Keratinocyte (primary cell): ENCODE measurements around the gene ADRB2. TPM values are rescaled to one million over a fixed set of nuclear protein-coding genes. Genes with fewer than 3 reads are reported as not detected.

Experiments
- DNase-seq: peaks from one replicate; pipeline ENCODE4 v3.0.0-alpha.2; 2011; ENCODE audit warnings: low read depth, missing footprints, low spot score
- FAIRE-seq: peaks from 2 replicates; lab custom pipeline; 2011; peaks lifted over from hg19 to GRCh38; lab: Jason Lieb, UNC
- H2AFZ ChIP-seq: 2 replicates; pipeline ENCODE4 v1.6.0; 2012; ENCODE audit warnings: low read length, control low read depth, inconsistent platforms; ENCODE audit not compliant: control insufficient read depth
- H3K27ac ChIP-seq: 2 replicates; pipeline ENCODE4 v1.5.1; 2011; ENCODE audit warnings: low read length; ENCODE audit not compliant: control insufficient read depth, insufficient read depth
- H3K27me3 ChIP-seq: 3 replicates; pipeline ENCODE4 v1.6.0; 2011; ENCODE audit warnings: low read length; ENCODE audit not compliant: control insufficient read depth, insufficient read depth; ENCODE audit errors: extremely low read depth
- H3K36me3 ChIP-seq, 2 experiments: 2 replicates in 1 of 2; 3 replicates in 1 of 2; pipeline ENCODE4 v1.5.1; 2011; ENCODE audit warnings: low read length in 2 of 2, mild to moderate bottlenecking in 1 of 2; ENCODE audit not compliant: control insufficient read depth in 2 of 2, insufficient read depth in 2 of 2; ENCODE audit errors: extremely low read depth in 1 of 2
- H3K4me1 ChIP-seq: 3 replicates; pipeline ENCODE4 v1.5.1; 2011; ENCODE audit warnings: low read length; ENCODE audit not compliant: control insufficient read depth, insufficient read depth; ENCODE audit errors: extremely low read depth
- H3K4me2 ChIP-seq: 3 replicates; pipeline ENCODE4 v1.6.0; 2011; ENCODE audit warnings: low read depth, low read length; ENCODE audit not compliant: control insufficient read depth, insufficient read depth; ENCODE audit errors: extremely low read depth
- H3K4me3 ChIP-seq, 3 experiments: fragments of 200-600 bp in 1 of 3; sonication (generic) in 1 of 3; 2 replicates in 2 of 3; 3 replicates in 1 of 3; pipeline ENCODE4 v1.5.1; 2011 to 2016; ENCODE audit warnings: low read length in 3 of 3, mild to moderate bottlenecking in 3 of 3, control low read depth in 2 of 3, inconsistent platforms in 1 of 3, low read depth in 1 of 3, mixed read lengths in 1 of 3, mixed run types in 1 of 3, moderate library complexity in 1 of 3; ENCODE audit not compliant: control insufficient read depth in 2 of 3, insufficient read depth in 2 of 3; ENCODE audit errors: extremely low read depth in 1 of 3
- H3K79me2 ChIP-seq: 2 replicates; pipeline ENCODE4 v1.6.0; 2012; ENCODE audit warnings: low read length; ENCODE audit not compliant: control insufficient read depth, insufficient read depth
- H3K9ac ChIP-seq: 3 replicates; pipeline ENCODE4 v1.6.0; 2011; ENCODE audit warnings: low read length; ENCODE audit not compliant: control insufficient read depth, insufficient read depth; ENCODE audit errors: extremely low read depth
- H3K9me1 ChIP-seq: 3 replicates; pipeline ENCODE4 v1.6.0; 2011; ENCODE audit warnings: low read length; ENCODE audit not compliant: control insufficient read depth, insufficient read depth; ENCODE audit errors: extremely low read depth
- H3K9me3 ChIP-seq: 2 replicates; pipeline ENCODE4 v1.5.1; 2012; ENCODE audit warnings: low read depth, low read length; ENCODE audit not compliant: control insufficient read depth
- H4K20me1 ChIP-seq: 3 replicates; pipeline ENCODE4 v1.6.0; 2011; ENCODE audit warnings: low read length; ENCODE audit not compliant: control insufficient read depth, insufficient read depth; ENCODE audit errors: extremely low read depth
- EZH2 ChIP-seq: IDR thresholded peaks from one replicate; pipeline ENCODE4 v1.6.1; 2012; ENCODE audit warnings: inconsistent platforms, mild to moderate bottlenecking, low read length, moderate library complexity
- dilution Hi-C: fragments of 300-500 bp; cut with MboI; formaldehyde crosslinking; loops from one replicate; pipeline ENCODE4 v1.7.0; 2020; ENCODE audit warnings: low sequenced_read_pairs; ENCODE audit not compliant: extremely low pct_ligation_motif_present
- polyA plus RNA-seq, 5 experiments: library from polyadenylated mRNA; depleted of rRNA in 3 of 5; stranded (reverse) in 3 of 5; stranded (forward) in 1 of 5; unstranded in 1 of 5; fragments of >200 nt; gene quantifications; 1 replicate in 1 of 5; 2 replicates in 3 of 5; 3 replicates in 1 of 5; pipeline versions ENCODE4 v1.2.1 to v1.2.3, GENCODE V29; 2011 to 2012; ENCODE audit warnings: missing spikeins in 2 of 5, low read depth in 1 of 5, low replicate concordance in 1 of 5
- TF ChIP-seq, protein P1 (sequence below), 3 experiments: IDR thresholded peaks in 1 of 3; conservative IDR thresholded peaks in 1 of 3; optimal IDR thresholded peaks in 1 of 3; 2 replicates in 2 of 3; 3 replicates in 1 of 3; pipeline versions ENCODE3 to v1.5.1; 2011; ENCODE audit warnings: low read length in 3 of 3, mild to moderate bottlenecking in 3 of 3, moderate library complexity in 2 of 3, control low read depth in 1 of 3, inconsistent platforms in 1 of 3; ENCODE audit not compliant: insufficient read depth in 2 of 3; ENCODE audit errors: extremely low read depth in 1 of 3

Gene ADRB2
- polyA plus RNA-seq, 1 donor (not counting 4 experiments of a cell fraction or from before 2014, with no cell fraction given): 39.7 TPM

DNA sequence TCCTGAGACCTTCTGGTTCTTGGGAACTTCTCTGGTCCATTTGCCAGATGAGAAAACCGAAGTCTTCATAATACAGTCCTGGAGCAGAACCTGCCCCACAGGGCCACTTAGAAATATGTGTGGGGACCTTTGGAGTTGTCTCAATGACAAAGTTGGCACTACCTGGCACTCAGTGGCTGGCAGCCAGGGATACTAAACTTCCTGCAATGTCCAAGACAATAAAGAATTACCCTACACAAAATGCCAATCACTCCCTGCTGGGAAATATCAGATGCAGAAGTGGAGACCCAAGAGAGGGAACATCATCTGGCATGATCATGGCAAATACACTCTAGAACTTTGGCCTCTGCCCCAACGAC lies 29.6 kb downstream of the ADRB2 start:
- dilution Hi-C loops: no loop called here
- H3K4me2 ChIP-seq: no peak overlapping the region

DNA sequence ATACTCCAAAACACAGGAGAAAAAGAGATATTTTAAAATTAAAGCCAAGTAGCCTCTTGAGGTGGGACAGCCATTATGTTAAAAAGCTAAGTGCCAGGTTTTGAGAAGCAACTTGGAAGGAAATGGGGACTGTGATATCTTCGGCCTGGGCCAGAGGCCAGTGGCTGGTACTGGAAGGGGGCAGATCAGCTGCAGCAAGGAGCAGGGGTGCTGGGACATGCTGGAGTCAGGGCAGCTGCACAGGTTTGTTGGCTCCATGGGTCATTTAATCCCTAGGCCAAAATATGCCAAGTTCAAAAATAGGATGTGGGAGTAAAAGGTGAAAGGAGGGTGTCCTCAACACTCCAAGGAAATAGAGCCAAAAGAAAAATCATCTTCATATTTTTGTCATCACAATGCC lies 30.0 kb downstream of the ADRB2 start:
- DNase-seq (no peak), FAIRE-seq (no peak)
- dilution Hi-C loops: no loop called here
- TF ChIP-seq, protein P1, sequence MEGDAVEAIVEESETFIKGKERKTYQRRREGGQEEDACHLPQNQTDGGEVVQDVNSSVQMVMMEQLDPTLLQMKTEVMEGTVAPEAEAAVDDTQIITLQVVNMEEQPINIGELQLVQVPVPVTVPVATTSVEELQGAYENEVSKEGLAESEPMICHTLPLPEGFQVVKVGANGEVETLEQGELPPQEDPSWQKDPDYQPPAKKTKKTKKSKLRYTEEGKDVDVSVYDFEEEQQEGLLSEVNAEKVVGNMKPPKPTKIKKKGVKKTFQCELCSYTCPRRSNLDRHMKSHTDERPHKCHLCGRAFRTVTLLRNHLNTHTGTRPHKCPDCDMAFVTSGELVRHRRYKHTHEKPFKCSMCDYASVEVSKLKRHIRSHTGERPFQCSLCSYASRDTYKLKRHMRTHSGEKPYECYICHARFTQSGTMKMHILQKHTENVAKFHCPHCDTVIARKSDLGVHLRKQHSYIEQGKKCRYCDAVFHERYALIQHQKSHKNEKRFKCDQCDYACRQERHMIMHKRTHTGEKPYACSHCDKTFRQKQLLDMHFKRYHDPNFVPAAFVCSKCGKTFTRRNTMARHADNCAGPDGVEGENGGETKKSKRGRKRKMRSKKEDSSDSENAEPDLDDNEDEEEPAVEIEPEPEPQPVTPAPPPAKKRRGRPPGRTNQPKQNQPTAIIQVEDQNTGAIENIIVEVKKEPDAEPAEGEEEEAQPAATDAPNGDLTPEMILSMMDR (optimal IDR thresholded peaks at IDR 0.05 in 1 of 3, IDR thresholded peaks at IDR 0.05 in 1 of 3, conservative IDR thresholded peaks at IDR 0.05 in 1 of 3; ENCODE audit: extremely low read depth in 1 of 3, insufficient read depth in 2 of 3, low read length in 3 of 3): no peak
- TF ChIP-seq EZH2: no peak
- H3K79me2 ChIP-seq: no peaks in the 10 kb centered on the region
- no peak overlapping the region for H3K27ac ChIP-seq
- H3K9me3 ChIP-seq: no peaks in the 10 kb centered on the region
- peaks cover 2 to 5% of the 10 kb centered on the region in 2 experiments for H3K36me3 ChIP-seq
- no peaks in the 10 kb centered on the region for H3K9me1 ChIP-seq
- H4K20me1 ChIP-seq: no peaks in the 10 kb centered on the region
- no peak overlapping the region for H3K4me3 ChIP-seq
- H3K27me3 ChIP-seq: no peaks in the 10 kb centered on the region
- H3K4me1 ChIP-seq: peaks cover 11% of the 10 kb centered on the region
- H3K9ac ChIP-seq: no peak overlapping the region
- H3K4me2 ChIP-seq: no peak overlapping the region
- H2AFZ ChIP-seq: no peak overlapping the region

More for the DNA sequence above, 29.6 kb downstream of the ADRB2 start:
- peaks cover 2% of the 10 kb centered on the region for H3K79me2 ChIP-seq
- H3K27me3 ChIP-seq: no peaks in the 10 kb centered on the region
- no peaks in the 10 kb centered on the region for H3K9me3 ChIP-seq
- TF ChIP-seq, protein P1 (optimal IDR thresholded peaks at IDR 0.05 in 1 of 3, IDR thresholded peaks at IDR 0.05 in 1 of 3, conservative IDR thresholded peaks at IDR 0.05 in 1 of 3; ENCODE audit: extremely low read depth in 1 of 3, insufficient read depth in 2 of 3, low read length in 3 of 3): no peak
- TF ChIP-seq EZH2: no peak
- DNase-seq (no peak), FAIRE-seq (no peak)
- peaks cover 11% of the 10 kb centered on the region for H3K4me1 ChIP-seq
- no peak overlapping the region for H3K4me3 ChIP-seq
- H3K36me3 ChIP-seq: peaks cover 6% of the 10 kb centered on the region in 2 experiments
- no peaks in the 10 kb centered on the region for H4K20me1 ChIP-seq
- H3K9ac ChIP-seq: no peak overlapping the region
- no peak overlapping the region for H2AFZ ChIP-seq
- no peaks in the 10 kb centered on the region for H3K9me1 ChIP-seq
- H3K27ac ChIP-seq: no peak overlapping the region
